ENCODE data around the gene ATL1. TPM values are rescaled to one million over a fixed set of nuclear protein-coding genes. Genes with fewer than 3 reads are reported as not detected.
A peak's percentile ranks its signal among the peaks of the same experiment; 100 is the strongest.

Gene ATL1
- total RNA-seq, 2 donors from 2014 or later = 0.88 to 1.7 TPM

DNA sequence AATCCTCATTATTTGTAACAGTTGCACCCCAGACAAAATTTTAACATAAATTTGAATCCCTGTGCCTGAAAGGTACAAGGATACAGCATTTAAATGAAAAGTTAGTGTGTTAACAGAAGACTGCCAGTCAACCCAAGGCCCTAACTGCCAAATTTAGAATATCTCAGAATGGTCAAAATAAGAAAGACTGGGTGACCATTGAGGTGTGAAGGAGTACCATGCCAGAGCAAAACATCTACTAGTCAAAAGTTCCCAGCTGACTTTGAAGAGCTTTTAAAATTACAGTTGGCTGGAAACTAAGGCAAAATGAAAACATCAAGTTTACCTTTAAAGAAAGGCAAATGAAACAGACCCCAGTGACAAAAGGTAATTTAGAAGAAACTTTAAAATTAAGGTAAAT is 89.7 kb downstream of the ATL1 start:
- H3K4me3 ChIP-seq (ENCODE audit: low read length) = no peak overlapping the region
- Mint-ChIP-seq H3K4me1 (no peaks in the 10 kb centered on the region), H3K27me3 (ENCODE audit: insufficient read depth) (no peaks in the 10 kb centered on the region), H3K9me3 (no peaks in the 10 kb centered on the region), H3K27ac (no peak overlapping the region), H3K4me3 (no peak overlapping the region), H3K36me3 (ENCODE audit: low read depth) (peaks cover 15% of the 10 kb centered on the region)
- no peak for DNase-seq
- H3K9me3 ChIP-seq (ENCODE audit: control insufficient read depth, low read length) = no peaks in the 10 kb centered on the region
- H3K36me3 ChIP-seq (ENCODE audit: control insufficient read depth, insufficient read depth, low read length) = peaks cover 9% of the 10 kb centered on the region
- H3K9ac ChIP-seq (ENCODE audit: extremely low read depth, low read length, poor library complexity, severe bottlenecking) = no peak overlapping the region
- no peaks in the 10 kb centered on the region for H3K27me3 ChIP-seq (ENCODE audit: control insufficient read depth, insufficient read depth, low read length, poor library complexity, severe bottlenecking)
- H3K4me1 ChIP-seq (ENCODE audit: control insufficient read depth, insufficient read depth, low read length) = no peaks in the 10 kb centered on the region
- no peak overlapping the region for H3K27ac ChIP-seq (ENCODE audit: low read depth, low read length)
- TF ChIP-seq, protein P1, sequence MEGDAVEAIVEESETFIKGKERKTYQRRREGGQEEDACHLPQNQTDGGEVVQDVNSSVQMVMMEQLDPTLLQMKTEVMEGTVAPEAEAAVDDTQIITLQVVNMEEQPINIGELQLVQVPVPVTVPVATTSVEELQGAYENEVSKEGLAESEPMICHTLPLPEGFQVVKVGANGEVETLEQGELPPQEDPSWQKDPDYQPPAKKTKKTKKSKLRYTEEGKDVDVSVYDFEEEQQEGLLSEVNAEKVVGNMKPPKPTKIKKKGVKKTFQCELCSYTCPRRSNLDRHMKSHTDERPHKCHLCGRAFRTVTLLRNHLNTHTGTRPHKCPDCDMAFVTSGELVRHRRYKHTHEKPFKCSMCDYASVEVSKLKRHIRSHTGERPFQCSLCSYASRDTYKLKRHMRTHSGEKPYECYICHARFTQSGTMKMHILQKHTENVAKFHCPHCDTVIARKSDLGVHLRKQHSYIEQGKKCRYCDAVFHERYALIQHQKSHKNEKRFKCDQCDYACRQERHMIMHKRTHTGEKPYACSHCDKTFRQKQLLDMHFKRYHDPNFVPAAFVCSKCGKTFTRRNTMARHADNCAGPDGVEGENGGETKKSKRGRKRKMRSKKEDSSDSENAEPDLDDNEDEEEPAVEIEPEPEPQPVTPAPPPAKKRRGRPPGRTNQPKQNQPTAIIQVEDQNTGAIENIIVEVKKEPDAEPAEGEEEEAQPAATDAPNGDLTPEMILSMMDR (conservative IDR thresholded peaks at IDR 0.05) = no peak

- Mint-ChIP-seq H3K4me3 (no peak overlapping the region), H3K9me3 (peaks cover 15% of the 10 kb centered on the region), H3K36me3 (ENCODE audit: low read depth) (peaks cover 39% of the 10 kb centered on the region), H3K27me3 (ENCODE audit: insufficient read depth) (no peaks in the 10 kb centered on the region), H3K27ac (no peak overlapping the region), H3K4me1 (peaks cover 18% of the 10 kb centered on the region)
- no peak overlapping the region for H3K9ac ChIP-seq (ENCODE audit: extremely low read depth, low read length, poor library complexity, severe bottlenecking)
- DNase-seq = no peak
- no peak overlapping the region for H3K4me3 ChIP-seq (ENCODE audit: low read length)
- H3K4me1 ChIP-seq (ENCODE audit: control insufficient read depth, insufficient read depth, low read length) = peaks cover 8% of the 10 kb centered on the region
- H3K36me3 ChIP-seq (ENCODE audit: control insufficient read depth, insufficient read depth, low read length) = peaks cover 19% of the 10 kb centered on the region
- H3K27me3 ChIP-seq (ENCODE audit: control insufficient read depth, insufficient read depth, low read length, poor library complexity, severe bottlenecking) = no peaks in the 10 kb centered on the region
- TF ChIP-seq, protein P1 (conservative IDR thresholded peaks at IDR 0.05) = no peak
- H3K9me3 ChIP-seq (ENCODE audit: control insufficient read depth, low read length) = peaks cover 18% of the 10 kb centered on the region
- 96 to 100% methylated on average over 5 to 6 of the region's 6 CpGs for WGBS, 2 experiments (ENCODE audit: insufficient coverage in 1 of 2, insufficient read length in 1 of 2)
- H3K27ac ChIP-seq (ENCODE audit: low read depth, low read length) = no peak overlapping the region
Measured at GRCh38 chr14:50656776-50657175, 96.8 kb downstream of the ATL1 start.

DNA sequence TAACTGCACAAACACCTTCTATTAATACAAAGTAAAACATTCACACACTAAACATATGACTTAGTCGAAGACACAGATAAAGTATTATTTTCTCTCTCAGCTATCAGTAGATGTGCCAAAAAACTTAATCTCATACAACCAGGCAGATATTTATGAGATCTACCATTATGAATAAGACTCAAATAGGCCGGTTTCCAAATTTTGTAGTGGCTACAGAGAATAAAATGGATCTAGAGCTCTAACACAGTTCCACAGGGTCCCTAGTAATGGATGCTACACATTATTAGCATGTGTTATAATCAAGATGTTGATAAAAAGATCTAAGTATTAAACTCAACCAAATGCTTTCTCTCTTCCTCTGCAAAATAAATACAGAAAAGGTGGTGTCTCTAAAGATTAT is 97.8 kb downstream of the ATL1 start:
- Mint-ChIP-seq H3K27ac (peak overlapping the region; percentile 77), H3K36me3 (ENCODE audit: low read depth) (peaks cover 40% of the 10 kb centered on the region), H3K4me1 (peaks cover 18% of the 10 kb centered on the region), H3K4me3 (no peak overlapping the region), H3K9me3 (peaks cover 15% of the 10 kb centered on the region), H3K27me3 (ENCODE audit: insufficient read depth) (no peaks in the 10 kb centered on the region)
- H3K27ac ChIP-seq (ENCODE audit: low read depth, low read length) = no peak overlapping the region
- H3K27me3 ChIP-seq (ENCODE audit: control insufficient read depth, insufficient read depth, low read length, poor library complexity, severe bottlenecking) = no peaks in the 10 kb centered on the region
- peaks cover 8% of the 10 kb centered on the region for H3K4me1 ChIP-seq (ENCODE audit: control insufficient read depth, insufficient read depth, low read length)
- TF ChIP-seq, protein P1 (conservative IDR thresholded peaks at IDR 0.05) = no peak
- no peak overlapping the region for H3K9ac ChIP-seq (ENCODE audit: extremely low read depth, low read length, poor library complexity, severe bottlenecking)
- no peak for DNase-seq
- H3K9me3 ChIP-seq (ENCODE audit: control insufficient read depth, low read length) = peaks cover 20% of the 10 kb centered on the region
- WGBS, 2 experiments (ENCODE audit: insufficient coverage in 1 of 2, insufficient read length in 1 of 2) = 88 to 98% methylated on average over 1 to 2 of the region's 2 CpGs
- no peak overlapping the region for H3K4me3 ChIP-seq (ENCODE audit: low read length)
- H3K36me3 ChIP-seq (ENCODE audit: control insufficient read depth, insufficient read depth, low read length) = peaks cover 26% of the 10 kb centered on the region
